ENCODE results near the gene MCM8.

MCM8 gene

GRCh38 chr20:6048391-6048790 is 97.9 kb downstream of the MCM8 start:
- DNase-seq: no peak
